RPMI7951 (cell line): ENCODE data around the gene UHRF2. TPM values are rescaled to one million over a fixed set of nuclear protein-coding genes. Genes with fewer than 3 reads are reported as not detected.
"Not testable (repeated sequence)": the region's sequence is repeated elsewhere in the genome, so short reads cannot be mapped to it uniquely, and the experiment has no call there.

ENCODE experiments used
- DNase-seq: peaks from one replicate; pipeline ENCODE4 v3.0.0-alpha.2; 2012; ENCODE audit warnings: low read depth
- total RNA-seq: library from RNA; depleted of rRNA; stranded (reverse); fragments of >200 nt; shearing (Covaris generic); gene quantifications from 2 replicates; pipeline ENCODE4 v1.2.3, GENCODE V29; 2014

The UHRF2 gene
- total RNA-seq, 1 experiment from 2014 or later, result 39.9 TPM

DNA sequence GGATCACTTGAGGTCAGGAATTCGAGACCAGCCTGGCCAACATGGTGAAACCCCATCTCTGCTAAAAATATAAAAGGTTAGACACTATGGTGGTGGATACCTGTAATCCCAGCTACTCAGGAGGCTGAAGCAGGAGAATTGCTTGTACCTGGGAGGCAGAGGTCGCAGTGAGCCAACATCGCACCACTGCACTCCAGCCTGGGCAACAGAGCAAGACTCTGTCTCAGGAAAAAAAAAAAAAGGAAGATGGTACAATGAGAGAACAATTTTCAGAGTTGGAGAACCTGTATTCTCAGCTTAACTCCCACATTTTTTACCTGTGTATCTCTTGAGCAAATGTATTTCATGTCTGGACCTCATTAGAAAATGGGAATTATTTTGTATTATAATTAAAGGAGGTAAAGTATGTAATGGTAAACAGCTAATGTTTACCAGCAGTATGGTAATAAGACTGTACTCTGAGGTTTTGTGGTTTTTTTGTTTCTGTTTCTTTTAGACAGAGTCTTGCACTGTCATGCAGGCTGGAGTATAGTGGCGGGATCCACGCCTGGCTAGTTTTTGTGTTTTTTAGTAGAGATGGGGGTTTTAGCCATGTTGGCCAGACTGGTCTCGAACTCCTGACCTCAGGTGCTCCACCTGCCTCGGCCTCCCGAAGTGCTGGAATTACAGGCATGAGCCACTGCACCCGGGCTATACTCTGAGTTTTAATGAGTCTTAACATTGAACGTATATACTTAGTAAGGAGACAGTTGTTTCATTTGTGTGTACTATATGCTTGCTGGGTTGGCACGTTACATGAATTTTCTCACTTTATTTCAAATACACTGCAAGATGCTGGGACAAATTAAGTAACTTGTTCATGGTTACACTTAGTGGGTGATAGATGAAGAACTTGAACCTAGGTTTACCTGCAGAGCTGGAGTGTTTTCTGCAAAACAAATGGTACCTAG is 16.2 kb downstream of the UHRF2 start:
- DNase-seq, result no peak

DNA sequence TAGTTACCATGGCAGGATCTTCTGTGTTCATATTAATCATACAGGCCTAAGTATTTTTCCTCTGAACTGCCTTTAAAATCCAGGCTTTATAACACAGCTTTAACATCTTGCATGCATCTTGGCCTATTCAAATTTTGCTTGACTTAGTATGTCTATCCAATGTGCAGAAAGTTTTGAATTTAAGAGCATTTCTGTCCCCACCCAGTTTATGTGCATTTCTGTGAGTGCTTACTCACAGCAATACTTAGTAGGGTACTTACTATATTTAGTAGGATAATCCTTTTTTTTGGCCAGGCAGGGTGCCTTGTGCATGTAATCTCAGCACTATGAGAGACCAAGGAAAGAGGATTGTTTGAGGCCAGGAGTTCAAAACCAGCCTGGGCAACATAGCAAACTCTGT is 18.0 kb downstream of the UHRF2 start:
- DNase-seq, result no peak

DNA sequence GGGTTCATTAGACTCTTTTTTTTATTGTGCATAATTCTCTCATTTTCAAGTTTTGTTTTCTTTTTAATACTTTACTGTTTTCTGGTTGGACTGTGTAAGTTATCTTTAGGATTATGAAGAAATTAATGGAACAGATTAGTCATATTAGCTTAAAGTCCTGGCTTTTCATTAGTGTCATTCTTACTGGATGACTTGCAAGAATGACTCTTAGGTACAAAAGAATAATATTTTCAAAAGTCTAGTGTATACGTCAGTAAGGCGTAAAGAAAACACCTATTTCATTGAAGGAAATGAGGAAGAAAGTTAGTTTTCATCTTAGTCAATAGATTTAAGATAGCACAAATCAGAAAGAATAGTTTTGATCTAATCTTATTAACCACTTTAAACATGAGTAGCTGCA is 20.4 kb downstream of the UHRF2 start:
- DNase-seq, result no peak

DNA sequence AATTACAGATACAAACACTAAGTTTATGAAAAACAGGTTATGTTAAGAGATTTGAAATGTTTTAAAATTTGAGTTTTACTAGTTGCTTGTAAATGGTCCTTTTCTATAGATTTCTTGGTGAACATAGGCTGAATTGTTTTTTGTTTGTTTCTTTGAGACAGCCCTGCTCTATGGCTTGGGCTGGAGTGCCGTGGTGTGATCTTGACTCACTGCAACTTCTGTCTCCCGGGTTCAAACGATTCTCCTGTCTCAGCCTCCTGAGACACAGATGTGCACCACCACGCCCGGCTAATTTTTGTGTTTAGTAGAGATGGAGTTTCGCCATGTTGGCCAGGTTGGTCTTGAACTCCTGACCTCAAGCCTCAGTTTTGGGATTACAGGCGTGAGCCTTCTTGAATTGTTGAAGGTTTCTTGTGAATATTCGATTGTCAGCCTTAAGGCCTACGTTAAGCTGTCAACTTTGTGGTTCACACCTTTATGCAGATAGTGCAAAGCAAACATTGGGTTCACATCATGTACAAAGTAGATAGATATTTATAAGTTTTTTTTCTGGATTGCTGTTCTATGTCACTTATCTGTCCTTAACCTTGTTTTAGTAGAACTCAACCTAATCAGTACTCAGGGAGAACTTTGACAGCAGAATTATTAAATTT is 26.2 kb downstream of the UHRF2 start:
- DNase-seq, result no peak

DNA sequence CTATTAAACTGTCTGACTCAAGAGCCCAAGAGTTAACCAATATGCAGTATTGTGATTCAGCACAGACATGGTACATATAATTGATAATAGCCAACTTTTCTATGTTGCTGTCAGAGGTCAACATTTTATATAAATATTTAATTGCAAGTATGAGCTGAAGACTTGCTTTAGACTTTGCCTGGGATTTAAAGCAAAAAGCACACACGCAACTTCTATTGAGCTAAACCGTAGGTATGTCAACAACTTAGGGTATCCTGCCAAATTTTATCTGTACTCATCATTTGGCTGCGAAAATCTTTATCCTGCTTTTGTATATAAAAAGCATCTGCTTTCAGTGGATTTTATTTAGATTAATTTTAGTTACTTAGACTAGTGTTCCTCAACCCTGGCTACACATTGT is 27.4 kb downstream of the UHRF2 start:
- no peak for DNase-seq

DNA sequence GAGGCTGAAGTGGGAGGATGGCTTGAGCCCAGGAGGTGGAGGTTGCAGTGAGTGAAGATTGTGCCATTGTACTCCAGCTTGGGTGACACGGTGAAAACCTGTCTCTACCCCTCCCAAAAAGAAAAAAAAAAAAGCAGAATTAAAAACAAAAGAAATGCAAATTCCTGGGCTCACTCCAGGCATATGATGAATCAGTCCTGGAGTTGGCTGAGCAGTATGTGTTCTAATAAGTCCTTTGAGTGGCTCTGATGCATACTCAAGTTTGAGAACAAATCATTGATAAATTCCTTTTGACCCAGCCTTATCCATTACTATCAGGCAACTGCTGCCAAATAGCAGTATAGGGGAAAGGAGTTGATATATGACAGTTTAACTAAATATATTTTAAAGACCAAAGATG is 28.3 kb downstream of the UHRF2 start:
- no peak for DNase-seq

DNA sequence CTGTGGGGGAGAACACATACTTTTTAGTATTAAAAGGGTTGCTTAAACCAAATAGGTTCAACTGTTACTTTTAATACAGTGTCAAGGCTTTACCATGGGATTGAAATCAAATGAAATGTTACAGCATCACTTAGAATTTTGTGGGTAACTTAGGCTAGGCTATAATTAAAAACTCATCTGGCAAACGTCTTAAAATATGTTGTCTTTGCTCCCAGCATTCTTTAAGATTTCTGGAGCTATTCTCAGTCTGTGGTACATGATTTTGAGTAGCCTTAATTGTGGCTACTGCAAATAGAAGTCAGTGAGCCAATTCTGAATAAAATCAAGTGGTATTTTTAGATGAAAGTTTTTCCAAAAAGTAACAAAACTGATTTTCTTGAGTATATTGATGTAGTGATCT is 30.7 kb downstream of the UHRF2 start:
- DNase-seq, result no peak

DNA sequence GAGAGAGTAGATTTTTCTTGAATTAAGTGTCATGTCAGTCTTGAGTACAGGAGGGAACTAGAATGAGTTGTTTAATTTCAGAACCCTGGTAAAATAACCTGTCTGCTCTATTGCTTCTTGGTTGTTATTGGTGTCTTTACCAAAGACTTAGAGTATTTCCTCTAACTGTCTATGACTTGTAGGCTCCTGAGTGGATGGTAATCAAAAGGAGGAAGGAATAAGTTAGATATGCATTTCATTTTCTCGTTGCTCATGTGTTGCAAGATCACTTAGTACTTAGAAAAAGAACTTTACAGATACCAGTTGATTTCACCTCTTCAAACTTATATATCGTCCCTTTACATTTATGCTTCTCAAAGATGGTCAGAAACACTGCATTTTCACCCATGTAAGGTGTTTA is 31.1 kb downstream of the UHRF2 start:
- DNase-seq, result no peak

DNA sequence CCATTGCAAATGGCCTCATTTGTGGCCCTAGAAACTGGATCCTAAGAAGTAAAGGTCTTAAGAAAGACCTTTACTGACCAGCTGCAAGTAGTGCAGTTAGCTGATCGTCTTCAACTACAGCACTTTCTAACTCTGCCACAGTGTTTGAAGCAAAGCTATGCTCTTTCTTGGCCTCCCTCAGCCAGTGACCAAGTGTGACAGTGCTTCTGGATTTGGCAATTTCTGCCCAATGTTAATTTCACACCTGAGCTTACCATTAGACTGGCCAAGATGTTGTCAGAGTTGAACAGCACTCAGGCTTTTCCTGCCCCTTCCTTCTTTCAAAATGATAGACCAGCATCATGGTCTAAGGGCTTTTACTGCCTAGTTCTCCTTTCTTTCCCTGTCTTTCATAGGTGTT is 36.1 kb downstream of the UHRF2 start:
- no peak for DNase-seq

DNA sequence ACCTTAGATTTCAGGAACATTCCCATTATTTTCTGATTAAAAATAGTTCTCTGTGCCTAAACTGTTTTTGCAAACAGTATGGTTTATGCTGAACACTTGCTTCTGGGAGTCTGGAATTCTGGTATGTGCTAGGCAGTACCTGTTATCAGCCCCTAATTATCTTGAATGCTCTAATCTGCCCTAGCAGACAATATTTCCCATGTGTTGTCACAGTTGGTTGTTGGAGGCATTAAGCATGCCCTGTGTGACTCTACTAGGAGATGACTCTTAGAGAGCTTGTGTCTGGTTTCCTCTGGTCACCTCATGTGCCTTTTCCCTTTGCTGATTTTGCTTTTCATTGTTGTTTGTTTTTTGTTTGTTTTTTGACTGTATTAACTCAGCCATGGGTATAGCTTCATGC is 36.6 kb downstream of the UHRF2 start:
- DNase-seq, result no peak

DNA sequence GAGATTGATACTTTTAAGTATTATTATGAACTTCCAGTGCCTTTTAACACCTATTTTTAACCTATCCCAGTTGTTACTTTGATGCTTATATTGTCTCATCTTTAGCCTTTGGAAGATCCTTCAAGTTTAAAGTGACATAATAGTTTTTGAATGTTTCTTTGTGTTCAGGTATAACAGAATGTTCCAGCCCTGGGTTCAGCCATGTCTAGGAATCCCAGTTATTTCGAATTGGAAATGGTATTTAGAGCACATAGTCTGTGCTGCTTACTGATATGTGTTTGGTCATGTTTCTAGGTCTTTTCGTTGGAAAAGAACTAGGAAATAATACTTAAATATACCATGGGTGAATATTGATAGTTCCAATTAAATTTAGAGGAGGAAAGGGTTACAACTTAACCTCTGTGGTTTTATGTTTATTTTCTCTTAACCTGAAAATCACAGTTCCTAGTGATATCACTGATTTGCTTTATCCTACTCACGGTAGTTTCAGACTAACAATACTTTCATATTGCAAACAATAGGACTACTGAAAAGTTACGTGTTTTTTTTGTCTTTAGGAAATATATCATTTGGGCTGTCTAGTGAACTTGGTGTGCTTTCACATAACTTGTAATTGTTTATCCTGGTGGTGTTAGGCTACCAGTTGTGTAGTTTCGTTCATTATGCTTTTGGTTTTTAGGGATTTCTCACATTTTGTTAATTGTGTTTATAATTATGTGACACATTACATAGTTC is 37.8 kb downstream of the UHRF2 start:
- no peak for DNase-seq

DNA sequence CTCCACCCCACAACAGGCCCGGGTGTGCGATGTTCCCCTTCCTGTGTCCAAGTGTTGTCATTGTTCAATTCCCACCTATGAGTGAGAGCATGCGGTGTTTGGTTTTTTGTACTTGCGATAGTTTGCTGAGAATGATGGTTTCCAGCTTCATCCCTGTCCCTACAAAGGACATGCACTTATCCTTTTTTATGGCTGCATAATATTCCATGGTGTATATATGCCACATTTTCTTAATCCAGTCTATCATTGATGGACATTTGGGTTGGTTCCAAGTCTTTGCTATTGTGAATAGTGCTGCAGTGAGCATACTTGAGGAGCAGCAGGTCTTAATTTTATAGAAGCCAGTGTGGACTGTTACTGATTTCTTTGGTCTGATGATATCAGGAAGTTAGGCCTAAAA is 42.3 kb downstream of the UHRF2 start:
- not testable (repeated sequence) for DNase-seq

DNA sequence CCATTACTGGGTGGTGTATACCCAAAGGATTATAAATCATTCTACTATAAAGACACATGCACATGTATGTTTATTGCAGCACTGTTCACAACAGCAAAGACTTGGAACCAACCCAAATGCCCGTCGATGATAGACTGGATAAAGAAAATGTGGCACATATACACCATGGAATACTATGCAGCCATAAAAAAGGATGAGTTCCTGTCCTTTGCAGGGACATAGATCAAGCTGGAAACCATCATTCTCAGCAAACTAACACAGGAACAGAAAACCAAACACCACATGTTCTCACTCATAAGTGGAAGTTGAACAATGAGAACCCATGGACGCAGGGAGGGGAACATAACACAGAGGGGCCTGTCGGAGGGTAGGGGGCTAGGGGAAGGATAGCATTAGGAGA is 45.7 kb downstream of the UHRF2 start:
- DNase-seq, result not testable (repeated sequence)

DNA sequence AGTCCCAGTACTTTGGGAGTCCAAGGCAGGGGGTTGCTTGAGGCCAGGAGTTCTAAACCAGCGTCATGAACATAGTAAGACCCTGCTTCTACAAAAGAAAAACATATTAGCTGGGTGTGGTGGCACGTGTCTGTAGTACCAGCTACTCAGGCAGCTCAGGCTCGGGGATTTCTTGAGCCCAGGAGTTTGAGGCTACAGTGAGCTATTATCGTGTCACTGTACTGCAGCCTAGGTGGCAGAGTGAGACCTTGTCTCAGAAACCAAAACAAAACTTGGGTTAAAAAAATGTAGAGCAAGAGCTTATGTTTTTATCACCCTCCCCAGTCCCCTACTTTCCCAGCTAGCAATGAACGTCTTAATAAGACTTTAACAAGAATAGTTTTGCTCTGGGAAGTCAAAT is 46.7 kb downstream of the UHRF2 start:
- DNase-seq, result no peak

DNA sequence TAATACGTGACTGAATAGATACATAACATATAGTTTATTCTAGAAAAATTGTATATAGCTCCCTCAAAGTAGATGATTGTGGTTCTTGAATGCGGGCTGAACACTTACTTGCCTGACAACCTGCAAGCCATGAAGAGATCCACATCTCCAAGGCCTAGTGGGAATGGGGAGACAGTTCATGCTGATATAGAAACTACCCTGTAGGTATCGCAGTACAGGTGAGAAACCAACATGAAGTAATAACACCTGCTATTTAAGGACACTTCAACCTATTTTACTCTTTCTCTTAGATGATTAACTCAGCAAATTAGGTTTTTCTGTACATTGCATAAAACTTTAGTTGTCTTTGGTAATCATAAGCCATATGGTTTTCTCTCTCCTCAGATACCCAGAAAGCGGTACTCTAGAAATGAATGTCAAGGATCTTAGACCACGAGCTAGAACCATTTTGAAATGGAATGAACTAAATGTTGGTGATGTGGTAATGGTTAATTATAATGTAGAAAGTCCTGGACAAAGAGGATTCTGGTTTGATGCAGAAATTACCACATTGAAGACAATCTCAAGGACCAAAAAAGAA is 47.3 kb downstream of the UHRF2 start:
- no peak for DNase-seq

DNA sequence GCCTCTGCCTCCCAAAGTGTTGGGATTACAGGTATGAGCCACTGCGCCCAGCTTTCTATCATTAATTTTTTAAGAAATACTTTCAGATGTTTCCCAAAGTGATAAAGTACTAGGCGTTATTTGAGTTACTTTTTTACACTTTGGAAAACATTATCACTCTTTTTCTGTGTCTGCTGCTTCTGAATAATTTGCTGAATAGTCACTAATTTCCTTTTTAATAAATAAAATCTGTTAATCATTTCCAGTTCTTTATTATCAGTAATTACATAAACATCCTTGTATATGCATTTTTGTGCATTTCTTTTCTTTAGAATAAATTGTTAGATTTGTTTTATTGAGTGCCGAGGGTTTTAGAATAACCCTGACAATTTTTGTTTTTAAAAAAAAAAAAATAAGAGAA is 48.6 kb downstream of the UHRF2 start:
- no peak for DNase-seq

DNA sequence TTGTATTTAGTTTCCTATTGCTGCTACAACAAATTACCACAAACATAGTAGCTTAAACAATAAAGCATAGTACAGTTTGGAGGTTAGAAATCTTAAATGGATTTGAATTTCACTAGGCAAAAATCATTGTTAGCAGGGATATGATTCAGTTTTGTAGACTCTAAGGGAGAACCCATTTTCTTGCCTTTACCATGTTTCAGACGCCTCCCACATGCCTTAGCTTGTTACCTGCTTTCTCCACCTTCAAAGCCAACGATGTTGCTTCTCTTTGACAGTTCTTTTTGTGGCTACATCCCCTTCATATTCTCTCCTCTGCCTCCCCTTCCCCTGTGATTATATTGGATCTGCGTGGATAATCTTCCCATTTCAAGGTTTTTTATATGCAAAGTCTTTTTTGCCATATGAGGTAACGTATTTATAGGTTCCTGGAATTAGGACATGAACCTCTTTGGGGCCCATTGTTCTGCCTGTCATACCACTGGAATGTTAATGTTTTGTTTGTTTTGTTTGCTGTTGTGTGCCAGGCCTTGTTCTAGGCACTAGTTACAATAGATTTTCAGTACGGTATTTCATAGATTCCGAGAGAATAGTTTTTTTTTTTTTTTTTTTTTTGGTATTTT is 54.1 kb downstream of the UHRF2 start:
- DNase-seq, result no peak

DNA sequence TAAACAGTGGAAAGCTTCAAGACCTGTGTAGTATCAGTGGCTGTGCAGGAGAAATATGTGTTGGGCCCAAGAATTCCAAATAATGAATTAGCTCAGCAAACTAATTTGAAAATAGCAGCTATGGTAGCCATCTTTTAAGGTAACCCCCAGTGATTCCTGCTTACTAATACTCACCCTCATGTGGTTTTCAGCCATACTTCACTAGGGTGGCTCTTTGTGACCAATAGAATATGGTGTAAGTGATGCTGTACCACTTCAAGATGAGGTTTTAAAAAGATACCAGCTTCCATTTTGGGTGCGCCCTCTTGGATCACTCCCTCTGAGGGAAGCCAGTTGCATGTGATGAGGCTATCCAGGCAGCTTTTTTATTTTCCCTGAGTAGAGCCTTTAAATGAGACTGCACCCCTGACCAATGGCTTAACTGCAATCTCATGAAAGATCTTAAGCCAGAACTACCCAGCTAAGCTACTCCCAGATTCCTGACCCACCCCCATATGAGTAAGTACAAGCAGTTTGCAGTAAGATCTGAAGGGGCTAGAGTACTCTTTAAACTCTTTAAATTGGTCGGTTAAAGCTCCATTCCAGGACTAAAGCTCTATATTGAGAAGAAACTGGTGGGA is 58.3 kb downstream of the UHRF2 start:
- DNase-seq, result no peak

DNA sequence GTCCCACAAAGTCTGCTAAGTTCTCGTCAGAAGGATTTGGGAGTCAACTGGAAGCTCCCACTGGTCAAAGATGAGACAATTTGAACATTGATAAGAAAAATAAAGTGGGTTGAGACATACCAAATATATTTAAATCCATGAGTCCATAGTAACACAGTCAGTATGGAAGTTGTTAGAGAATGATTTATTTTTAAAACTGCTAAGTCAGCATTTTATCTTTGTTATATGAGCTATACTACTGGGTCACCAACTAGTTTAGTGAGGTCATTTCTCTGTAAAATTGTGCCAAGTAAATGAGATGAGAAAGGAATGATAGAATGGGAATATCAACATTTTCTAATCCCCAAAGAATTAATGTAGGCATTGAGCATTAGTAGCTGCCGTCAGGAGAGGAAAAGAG is 60.2 kb downstream of the UHRF2 start:
- DNase-seq, result no peak

DNA sequence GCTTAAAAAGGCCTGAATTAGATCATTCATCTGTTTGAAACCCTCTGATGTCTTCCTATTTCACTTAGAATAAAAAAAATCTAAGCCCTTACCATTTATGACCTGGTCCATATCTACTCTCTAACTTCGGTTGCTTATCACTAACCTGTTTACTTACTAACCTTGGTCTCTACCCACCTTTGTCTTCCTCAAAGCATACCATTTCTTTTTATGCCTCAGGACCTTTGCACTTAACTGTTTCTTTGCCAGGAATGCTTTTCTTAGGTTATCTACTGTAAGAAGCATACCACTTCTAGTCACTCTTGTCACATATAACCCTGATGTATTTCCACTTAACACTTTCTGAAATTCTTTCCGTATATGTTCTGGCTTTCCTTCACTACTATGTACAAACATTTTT is 67.0 kb downstream of the UHRF2 start:
- DNase-seq, result no peak

DNA sequence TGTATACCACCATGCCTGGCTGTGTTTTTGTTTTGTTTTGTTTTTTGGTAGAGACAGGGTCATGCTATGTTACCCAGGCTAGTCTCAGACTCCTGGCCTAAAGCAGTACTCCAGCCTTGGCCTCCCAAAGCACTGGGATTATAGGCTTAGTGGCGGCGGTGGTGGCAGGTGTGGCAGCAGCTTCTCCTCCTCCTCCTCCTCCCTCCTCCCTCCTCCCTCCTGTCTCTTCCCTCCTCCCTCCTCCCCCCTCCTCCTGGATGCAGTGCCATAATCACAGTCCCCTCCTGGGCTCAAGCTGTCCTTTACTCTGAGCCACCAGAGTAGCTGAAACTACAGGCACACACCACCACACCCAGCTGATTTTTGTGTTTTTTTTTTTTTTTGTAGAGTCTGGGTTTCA is 71.2 kb downstream of the UHRF2 start:
- no peak for DNase-seq
